ENCODE data around the gene SDF2L1.

The SDF2L1 gene

GRCh38 chr22:21622011-21622918 is 19.8 kb upstream of the SDF2L1 start:
- no peak for DNase-seq

GRCh38 chr22:21622919-21623647 is 19.0 kb upstream of the SDF2L1 start:
- DNase-seq: no peak

- no peak for DNase-seq
Observed at GRCh38 chr22:21623648-21623970, 18.5 kb upstream of the SDF2L1 start.

- no peak for DNase-seq
Observed at GRCh38 chr22:21624120-21624879, 17.8 kb upstream of the SDF2L1 start.

- DNase-seq: no peak
Observed at GRCh38 chr22:21624880-21625791, 17.0 kb upstream of the SDF2L1 start.

GRCh38 chr22:21626073-21626734 is 15.9 kb upstream of the SDF2L1 start:
- no peak for DNase-seq

- DNase-seq: no peak
Observed at GRCh38 chr22:21626735-21627469, 15.2 kb upstream of the SDF2L1 start.

- no peak for DNase-seq
Observed at GRCh38 chr22:21628386-21629254, 13.5 kb upstream of the SDF2L1 start.

GRCh38 chr22:21629255-21630149 is 12.6 kb upstream of the SDF2L1 start, which contains the start of gene YDJC:
Gene YDJC, minus strand, starts transcription at chr22:21630022. Its CDS starts 8 bp downstream, at chr22:21630014.
- peak; percentile 93 for DNase-seq

GRCh38 chr22:21631025-21631424 is 11.1 kb upstream of the SDF2L1 start:
- no peak for DNase-seq

- no peak for DNase-seq
Observed at GRCh38 chr22:21632237-21632895, 9.7 kb upstream of the SDF2L1 start, which contains the start of gene CCDC116. Gene CCDC116, plus strand, starts transcription at chr22:21632760. Its CDS starts 422 bp downstream, at chr22:21633182.

- DNase-seq: no peak
Observed at GRCh38 chr22:21632931-21633330, 9.2 kb upstream of the SDF2L1 start.

- no peak for DNase-seq
Observed at GRCh38 chr22:21633481-21633880, 8.6 kb upstream of the SDF2L1 start.

GRCh38 chr22:21634081-21634480 is 8.0 kb upstream of the SDF2L1 start:
- DNase-seq: no peak

GRCh38 chr22:21634844-21635243 is 7.3 kb upstream of the SDF2L1 start:
- no peak for DNase-seq

- DNase-seq: no peak
Observed at GRCh38 chr22:21635771-21636510, 6.2 kb upstream of the SDF2L1 start.

GRCh38 chr22:21636629-21637218 is 5.4 kb upstream of the SDF2L1 start:
- no peak for DNase-seq
